ENCODE results near the gene RILPL2.
"Not testable (repeated sequence)": the region's sequence is repeated elsewhere in the genome, so short reads cannot be mapped to it uniquely, and the experiment has no call there.

Gene RILPL2

GRCh38 chr12:123441523-123442164 is 5.2 kb upstream of the RILPL2 start:
- DNase-seq = no peak
- no peak for TF ChIP-seq GATA1 (IDR thresholded peaks at IDR 0.05; ENCODE audit: low read depth, low read length)
- no peak for TF ChIP-seq POLR2A (IDR thresholded peaks at IDR 0.05; ENCODE audit: low read length)

- DNase-seq = no peak
- no peak for TF ChIP-seq POLR2A (IDR thresholded peaks at IDR 0.05; ENCODE audit: low read length)
- no peak for TF ChIP-seq GATA1 (IDR thresholded peaks at IDR 0.05; ENCODE audit: low read depth, low read length)
These were observed 858 bp downstream of the RILPL2 start for GRCh38 chr12:123435636-123436016.

GRCh38 chr12:123433615-123434014 is 2.9 kb downstream of the RILPL2 start:
- peak; percentile 37 to 40 for DNase-seq

GRCh38 chr12:123431951-123432817 is 4.3 kb downstream of the RILPL2 start:
- DNase-seq = peak; percentile 72 to 79
- peak; percentile 49 for TF ChIP-seq POLR2A (IDR thresholded peaks at IDR 0.05; ENCODE audit: low read length)

More at GRCh38 chr12:123433615-123434014, 2.9 kb downstream of the RILPL2 start:
- no peak for TF ChIP-seq GATA1 (IDR thresholded peaks at IDR 0.05; ENCODE audit: low read depth, low read length)
- no peak for TF ChIP-seq POLR2A (IDR thresholded peaks at IDR 0.05; ENCODE audit: low read length)

GRCh38 chr12:123429101-123429500 is 7.4 kb downstream of the RILPL2 start:
- not testable (repeated sequence) for DNase-seq

GRCh38 chr12:123428591-123428990 is 7.9 kb downstream of the RILPL2 start:
- no peak for DNase-seq
- TF ChIP-seq POLR2A (IDR thresholded peaks at IDR 0.05; ENCODE audit: low read length) (no peak), GATA1 (IDR thresholded peaks at IDR 0.05; ENCODE audit: low read depth, low read length) (no peak)

GRCh38 chr12:123427036-123427769 is 9.3 kb downstream of the RILPL2 start:
- TF ChIP-seq POLR2A (IDR thresholded peaks at IDR 0.05; ENCODE audit: low read length) (no peak), GATA1 (IDR thresholded peaks at IDR 0.05; ENCODE audit: low read depth, low read length) (no peak)
- DNase-seq = no peak

GRCh38 chr12:123421314-123421713 is 15.2 kb downstream of the RILPL2 start:
- TF ChIP-seq GATA1 (IDR thresholded peaks at IDR 0.05; ENCODE audit: low read depth, low read length) = no peak
- TF ChIP-seq POLR2A (IDR thresholded peaks at IDR 0.05; ENCODE audit: low read length) = no peak
- DNase-seq = no peak

- TF ChIP-seq POLR2A (IDR thresholded peaks at IDR 0.05; ENCODE audit: low read length) (no peak), GATA1 (IDR thresholded peaks at IDR 0.05; ENCODE audit: low read depth, low read length) (no peak)
- no peak for DNase-seq
These were observed 26.5 kb downstream of the RILPL2 start for GRCh38 chr12:123410041-123410412.

GRCh38 chr12:123409284-123410040 is 27.0 kb downstream of the RILPL2 start:
- DNase-seq = not testable (repeated sequence)

- not testable (repeated sequence) for DNase-seq
These were observed 27.9 kb downstream of the RILPL2 start for GRCh38 chr12:123408619-123409018.

GRCh38 chr12:123407934-123408333 is 28.6 kb downstream of the RILPL2 start:
- DNase-seq = not testable (repeated sequence)

GRCh38 chr12:123407269-123407668 is 29.2 kb downstream of the RILPL2 start:
- DNase-seq = not testable (repeated sequence)

GRCh38 chr12:123404581-123404980 is 31.9 kb downstream of the RILPL2 start:
- no peak for TF ChIP-seq POLR2A (IDR thresholded peaks at IDR 0.05; ENCODE audit: low read length)
- no peak for TF ChIP-seq GATA1 (IDR thresholded peaks at IDR 0.05; ENCODE audit: low read depth, low read length)
- DNase-seq = no peak

All from erythroblast (primary cell).